Astrocyte of the cerebellum (primary cell): ENCODE results near the gene BBS9.

ENCODE experiments used
- DNase-seq: peaks from one replicate; pipeline ENCODE4 v3.0.0-alpha.2; 2011; ENCODE audit warnings: low read depth
- H3K4me3 ChIP-seq: 2 replicates; pipeline ENCODE4 v1.5.1; 2011; ENCODE audit warnings: mild to moderate bottlenecking, low read depth, low read length, moderate library complexity
- CTCF ChIP-seq: IDR thresholded peaks from 2 replicates; pipeline ENCODE4 v1.5.1; 2012; ENCODE audit warnings: low read length, low read depth, moderate library complexity, mild to moderate bottlenecking; ENCODE audit errors: missing control alignments
- in situ Hi-C: cut with HindIII; loops from 2 replicates; pipeline ENCODE4 v1.10.0; 2017; ENCODE audit warnings: low sequenced_read_pairs

Gene BBS9

GRCh38 chr7:33530664-33531063, 401.3 kb downstream of the BBS9 start:
- no peak overlapping the region for H3K4me3 ChIP-seq
- in situ Hi-C loops: no loop called here
- DNase-seq: no peak
- no peak for TF ChIP-seq CTCF

GRCh38 chr7:33531888-33532287, 402.5 kb downstream of the BBS9 start:
- no peak for TF ChIP-seq CTCF
- in situ Hi-C loops: no loop called here
- no peak overlapping the region for H3K4me3 ChIP-seq
- no peak for DNase-seq

- DNase-seq: no peak
- no peak for TF ChIP-seq CTCF
- H3K4me3 ChIP-seq: no peak overlapping the region
- in situ Hi-C loops: no loop called here
Observed at GRCh38 chr7:33534833-33535232, 405.5 kb downstream of the BBS9 start.

GRCh38 chr7:33535989-33536388, 406.6 kb downstream of the BBS9 start:
- in situ Hi-C loops: no loop called here
- no peak overlapping the region for H3K4me3 ChIP-seq
- no peak for DNase-seq
- no peak for TF ChIP-seq CTCF

GRCh38 chr7:33536398-33537103, 407.2 kb downstream of the BBS9 start:
- no peak for DNase-seq
- in situ Hi-C loops: no loop called here
- H3K4me3 ChIP-seq: no peak overlapping the region
- TF ChIP-seq CTCF: no peak

GRCh38 chr7:33537104-33537477, 407.7 kb downstream of the BBS9 start:
- no peak overlapping the region for H3K4me3 ChIP-seq
- in situ Hi-C loops: no loop called here
- no peak for DNase-seq
- no peak for TF ChIP-seq CTCF
